ENCODE results near the gene DCPS.

- TF ChIP-seq SPI1 (IDR thresholded peaks at IDR 0.05; ENCODE audit: low read depth, low read length) (no peak), POLR2A (IDR thresholded peaks at IDR 0.05; ENCODE audit: low read depth, low read length) (no peak)
These were observed 51.6 kb downstream of the DCPS start, which contains the start of gene ST3GAL4 for GRCh38 chr11:126355324-126355925.

All from GM12891 (cell line).